Mucosa of gallbladder (tissue), 1 donor: ENCODE measurements around the gene TMCO4. TPM values are rescaled to one million over a fixed set of nuclear protein-coding genes. Genes with fewer than 3 reads are reported as not detected.
A peak's percentile ranks its signal among the peaks of the same experiment; 100 is the strongest.

ENCODE experiments used
- DNase-seq: peaks from one replicate; pipeline ENCODE4 v3.0.0-alpha.2; 2020; ENCODE audit warnings: low spot score
- total RNA-seq: library from RNA; stranded (reverse); gene quantifications from one replicate; pipeline ENCODE4 v1.2.1, GENCODE V29; 2021
- donor health status: DM: no; HTN: no; CAD: no.

Gene TMCO4
- total RNA-seq, 1 donor from 2014 or later: 31.1 TPM

DNA sequence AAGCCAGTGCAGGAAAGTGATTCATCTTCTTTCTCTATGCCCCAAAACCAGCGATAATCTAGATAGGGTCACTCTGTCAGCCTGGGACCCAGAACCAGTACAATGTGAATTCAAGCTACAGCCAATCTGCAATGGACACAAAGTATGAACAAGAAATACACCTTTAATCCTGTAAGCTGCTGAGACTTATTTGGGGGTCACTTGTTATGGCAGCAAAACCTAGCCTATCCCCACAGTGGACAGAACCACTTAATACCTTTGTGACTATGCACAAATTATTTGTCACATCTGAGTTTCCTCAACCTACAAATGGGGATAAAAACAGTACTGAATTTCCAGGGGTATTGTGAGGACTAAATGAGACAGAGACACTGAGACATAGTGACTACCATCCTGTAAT, 50.0 kb downstream of the TMCO4 start:
- DNase-seq: no peak

DNA sequence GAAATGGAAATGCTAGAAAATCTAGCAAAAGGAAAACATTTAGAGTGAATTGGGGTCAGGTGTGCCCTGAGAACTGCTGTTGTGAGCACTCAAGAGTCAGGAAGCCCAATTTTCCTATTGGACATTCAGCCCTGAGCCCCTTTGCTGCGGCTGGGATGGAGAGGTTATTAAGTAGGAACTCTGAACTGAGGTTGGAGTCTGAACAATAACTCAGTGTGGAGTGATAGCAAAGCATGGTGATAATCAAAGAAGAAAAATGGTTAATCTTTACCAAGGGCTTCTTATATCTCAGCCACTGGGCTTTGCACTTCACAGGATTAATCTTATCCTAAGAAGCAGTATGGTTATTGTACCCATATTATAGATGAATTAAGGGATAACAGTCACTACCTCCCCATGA, 52.0 kb downstream of the TMCO4 start:
- DNase-seq: no peak

DNA sequence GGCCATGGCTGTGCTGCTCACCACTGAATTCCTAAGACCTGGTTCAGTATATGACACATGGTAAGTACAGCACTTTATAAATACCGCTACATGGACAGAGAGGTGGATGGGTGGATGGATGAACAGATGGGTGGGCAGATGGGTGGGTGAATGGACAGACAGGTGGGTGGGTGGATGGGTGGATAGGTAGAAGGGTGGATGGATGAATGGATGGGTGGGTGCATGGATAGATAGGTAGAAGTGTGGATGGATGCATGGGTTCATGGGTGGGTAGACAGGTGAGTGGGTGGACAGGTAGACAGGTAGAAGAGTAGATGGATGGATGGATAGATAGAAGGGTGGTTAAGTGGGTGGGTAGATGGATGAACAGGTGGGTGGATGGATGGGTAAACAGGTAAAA, 54.8 kb downstream of the TMCO4 start:
- no peak for DNase-seq

DNA sequence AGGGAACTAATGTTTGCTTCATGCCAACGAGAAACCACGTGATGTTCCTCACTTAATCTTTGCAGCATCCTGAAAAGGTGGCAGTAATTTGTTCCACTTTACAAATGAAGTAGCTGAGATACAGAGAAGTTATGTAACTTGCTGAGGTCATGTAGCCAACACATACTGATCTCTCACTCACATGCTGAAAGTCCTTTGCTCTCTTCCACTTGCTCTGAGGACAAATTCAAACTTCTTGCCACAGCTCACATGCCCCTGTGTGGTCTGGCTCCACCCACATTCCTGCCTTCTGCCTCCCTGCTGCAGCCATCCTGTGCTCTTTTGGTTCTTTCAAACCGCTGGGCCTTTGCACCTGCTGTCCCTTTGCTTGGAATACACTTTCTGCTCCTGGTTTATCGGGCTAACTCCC, 55.4 kb downstream of the TMCO4 start:
- DNase-seq: no peak

DNA sequence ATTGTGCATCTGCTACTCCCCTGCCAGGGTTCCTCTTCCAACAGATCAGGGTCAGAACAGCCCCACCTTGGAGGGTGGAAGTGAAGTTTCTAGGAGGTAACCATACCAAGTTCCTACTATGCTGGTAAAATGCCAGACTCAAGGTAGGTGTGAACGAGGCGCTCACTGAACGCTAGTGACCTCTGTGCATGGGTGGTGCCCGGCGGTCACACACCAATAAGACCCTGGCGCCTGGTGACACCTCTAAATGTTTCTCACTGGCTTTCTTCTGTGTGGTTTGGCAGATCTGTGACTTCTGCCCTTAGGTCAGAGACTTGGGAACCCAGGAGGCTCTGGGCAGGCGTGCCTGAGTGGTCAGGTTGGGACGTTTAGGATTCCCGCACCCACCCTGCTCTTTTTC, 55.9 kb downstream of the TMCO4 start:
- DNase-seq: no peak

DNA sequence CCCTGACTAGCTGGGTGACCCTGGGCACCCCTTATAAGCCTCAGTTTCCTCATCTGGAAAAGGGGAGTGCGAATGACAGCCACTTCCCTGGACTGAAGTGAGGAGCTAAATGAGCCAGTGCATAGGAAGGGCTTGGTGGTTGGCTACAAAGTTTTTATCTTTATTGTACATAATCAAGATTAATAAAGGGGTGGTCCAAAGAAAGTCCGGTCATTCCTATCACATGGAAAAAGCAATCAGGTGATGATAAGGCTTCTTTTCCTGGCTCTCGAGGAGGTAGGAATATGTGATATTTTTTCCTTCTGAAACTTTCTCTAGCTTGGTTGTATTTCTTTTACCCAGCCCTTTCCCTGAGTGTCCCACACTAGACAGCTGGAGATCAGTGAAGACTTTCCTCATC, 56.5 kb downstream of the TMCO4 start:
- no peak for DNase-seq

GRCh38 chr1:19739628-19740027, 60.1 kb downstream of the TMCO4 start:
- DNase-seq: peak; percentile 69

DNA sequence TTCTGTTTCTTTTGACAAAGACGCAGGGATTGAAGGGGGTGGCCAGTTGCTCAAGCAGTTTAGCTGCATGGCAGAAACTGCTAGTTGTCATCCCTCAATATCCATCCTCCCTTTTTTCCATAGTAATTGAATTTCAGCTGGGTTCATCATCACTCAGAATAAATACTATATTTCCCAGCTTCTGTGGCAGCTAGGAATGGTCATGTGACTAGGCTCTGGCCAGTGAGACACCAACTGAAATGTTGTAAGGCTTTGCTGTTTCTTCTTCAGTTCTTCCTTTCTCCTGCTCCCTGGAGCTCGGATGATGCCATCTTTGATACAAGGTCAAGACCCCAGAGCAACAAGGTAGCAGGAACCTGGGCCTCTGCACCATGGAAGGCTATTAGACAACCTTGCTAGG, 61.0 kb downstream of the TMCO4 start:
- no peak for DNase-seq

- peak; percentile 55 for DNase-seq
Measured at GRCh38 chr1:19738076-19738475, 61.6 kb downstream of the TMCO4 start.

- DNase-seq: peak; percentile 30
Measured at GRCh38 chr1:19737104-19737825, 62.5 kb downstream of the TMCO4 start.

DNA sequence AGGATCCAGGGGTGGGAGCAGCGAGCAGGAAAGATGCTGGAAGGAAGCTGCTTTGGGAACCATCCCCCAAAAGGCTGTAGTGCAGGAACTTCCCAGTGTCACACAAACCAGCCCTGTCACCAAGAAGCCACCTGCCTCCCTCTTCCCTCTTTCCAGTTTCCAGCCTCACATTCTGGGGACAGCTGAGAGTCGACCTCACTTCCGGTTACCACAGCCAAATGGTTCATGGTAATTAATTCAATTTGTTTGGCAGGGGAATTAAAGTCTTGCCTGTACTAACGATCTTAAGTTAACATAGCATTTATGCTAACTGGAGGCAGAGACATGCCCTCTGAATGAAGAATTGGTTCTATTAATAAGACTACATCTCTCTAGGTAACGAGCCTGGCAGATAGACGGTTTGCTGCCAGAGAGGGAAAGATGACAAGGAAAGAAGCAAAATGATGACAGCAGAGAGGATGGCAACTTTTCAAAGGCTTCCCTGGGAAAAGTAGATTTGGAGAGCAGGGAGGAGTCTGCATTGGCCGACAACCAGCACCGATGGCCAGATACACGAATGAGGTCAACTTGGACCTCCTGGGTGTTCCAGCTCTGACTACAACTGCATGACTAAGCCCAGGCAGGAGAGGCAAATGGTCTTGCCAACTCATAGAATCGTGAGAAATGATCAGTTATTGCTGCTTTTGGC, 64.1 kb downstream of the TMCO4 start:
- peak; percentile 33 for DNase-seq

- DNase-seq: no peak
Measured at GRCh38 chr1:19734472-19734999, 65.2 kb downstream of the TMCO4 start.

GRCh38 chr1:19734056-19734455, 65.7 kb downstream of the TMCO4 start:
- no peak for DNase-seq

DNA sequence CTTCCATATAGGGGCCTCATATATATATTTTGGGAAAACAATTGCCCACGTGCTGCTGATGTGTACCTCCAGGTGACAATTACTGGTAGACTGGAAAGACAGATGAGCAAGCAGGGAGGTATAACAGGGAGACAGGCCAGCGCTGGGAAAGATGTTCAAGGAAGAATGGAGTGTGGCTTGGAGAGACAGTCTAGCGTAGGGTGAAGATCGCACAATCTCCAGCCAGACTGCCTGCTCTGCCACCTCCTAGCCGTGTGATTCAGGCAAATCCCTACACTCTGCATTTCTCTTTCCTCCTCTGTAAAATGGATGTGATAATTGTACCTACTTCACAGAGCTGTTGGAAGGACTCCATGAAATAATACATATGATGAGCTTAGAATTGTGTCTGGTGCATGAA, 66.1 kb downstream of the TMCO4 start:
- no peak for DNase-seq

- no peak for DNase-seq
Measured at GRCh38 chr1:19731311-19731821, 68.3 kb downstream of the TMCO4 start.

DNA sequence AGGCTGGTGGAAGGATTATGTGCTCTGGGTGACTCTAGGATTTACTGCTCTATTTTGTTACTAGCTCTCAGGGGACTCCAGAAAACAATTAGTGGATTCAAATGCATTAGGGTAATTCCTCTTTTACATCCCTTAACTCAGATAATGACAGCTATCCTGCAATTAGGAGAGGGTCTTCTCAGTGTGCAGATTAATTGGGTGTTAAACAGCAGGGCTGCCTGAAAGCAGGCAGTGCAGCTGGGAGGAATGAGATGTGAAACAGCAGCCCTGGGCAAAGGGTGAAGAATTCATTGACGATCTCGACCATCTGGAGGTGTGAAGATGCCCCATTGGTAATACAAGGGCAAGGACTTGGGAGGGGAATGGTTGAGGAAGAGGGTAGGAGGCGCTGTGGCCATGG, 68.9 kb downstream of the TMCO4 start:
- DNase-seq: no peak

GRCh38 chr1:19730232-19730631, 69.5 kb downstream of the TMCO4 start:
- DNase-seq: no peak

- no peak for DNase-seq
Measured at GRCh38 chr1:19728413-19729145, 71.1 kb downstream of the TMCO4 start.

DNA sequence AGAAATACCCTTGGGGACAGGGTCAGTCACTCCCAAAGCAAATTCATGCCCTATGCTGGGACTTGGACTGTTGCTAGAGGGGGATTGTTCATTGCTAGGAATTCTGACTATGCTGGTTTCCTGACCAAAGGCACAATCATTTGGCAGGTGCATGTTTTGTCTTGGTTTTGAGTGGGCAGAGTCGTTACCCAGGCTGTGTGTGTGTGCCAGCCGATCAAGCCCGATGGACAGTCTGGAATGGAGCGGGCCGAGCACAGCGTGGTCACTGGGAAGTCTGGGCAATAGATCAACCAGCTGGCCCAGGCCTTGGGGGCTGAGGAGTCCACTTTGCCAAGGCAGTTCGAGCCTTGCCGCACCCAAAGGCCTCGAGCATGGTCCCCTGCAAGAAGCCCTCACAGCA, 74.1 kb downstream of the TMCO4 start:
- no peak for DNase-seq

- no peak for DNase-seq
Measured at GRCh38 chr1:19723874-19724273, 75.8 kb downstream of the TMCO4 start.

GRCh38 chr1:19720973-19721372, 78.7 kb downstream of the TMCO4 start:
- DNase-seq: no peak

DNA sequence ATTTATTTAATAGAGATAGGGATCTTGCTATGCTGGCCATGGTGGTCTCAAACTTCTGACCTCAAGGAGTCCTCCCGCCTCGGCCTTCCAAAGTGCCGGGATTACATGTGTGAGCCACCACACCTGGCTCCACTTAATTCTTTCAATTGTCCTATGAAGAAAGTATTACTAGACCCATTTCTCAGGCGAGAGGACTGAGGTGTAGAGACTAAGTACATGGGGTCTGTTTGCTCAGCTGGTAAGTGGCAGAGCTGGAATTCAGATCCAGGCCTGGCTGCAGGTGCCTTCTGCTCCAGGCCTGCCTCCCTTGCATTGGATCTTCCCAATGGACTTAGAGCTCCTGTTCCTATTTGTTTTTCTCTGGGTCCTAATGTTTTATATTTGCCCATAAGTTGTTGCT, 79.5 kb downstream of the TMCO4 start:
- DNase-seq: no peak
